Embryonic facial prominence (tissue), 1 donor: ENCODE measurements around the gene ATP2B1.

ENCODE experiments used
- DNase-seq: peaks from one replicate; pipeline ENCODE4 v3.0.0-alpha.2; 2016; ENCODE audit errors: extremely low spot score

Gene ATP2B1

DNA sequence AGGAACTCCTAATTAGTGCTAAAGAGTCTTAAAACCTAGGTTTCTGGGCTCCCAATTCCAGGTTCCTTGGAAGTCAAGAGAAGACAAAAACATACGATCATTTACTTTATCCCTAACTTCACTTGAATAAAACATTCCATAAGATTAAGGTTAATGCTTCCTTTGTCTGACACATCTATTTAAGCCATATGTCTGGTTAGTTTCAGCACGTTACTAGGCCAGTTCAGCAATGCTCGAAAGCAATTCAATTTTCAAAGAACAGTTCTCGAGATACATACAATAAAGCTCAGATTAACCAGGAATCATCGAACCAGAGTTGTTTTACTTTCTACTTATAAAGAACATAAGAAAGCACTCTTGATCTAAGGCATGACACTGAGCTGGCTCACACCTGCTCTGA, 114.8 kb downstream of the ATP2B1 start:
- no peak for DNase-seq

DNA sequence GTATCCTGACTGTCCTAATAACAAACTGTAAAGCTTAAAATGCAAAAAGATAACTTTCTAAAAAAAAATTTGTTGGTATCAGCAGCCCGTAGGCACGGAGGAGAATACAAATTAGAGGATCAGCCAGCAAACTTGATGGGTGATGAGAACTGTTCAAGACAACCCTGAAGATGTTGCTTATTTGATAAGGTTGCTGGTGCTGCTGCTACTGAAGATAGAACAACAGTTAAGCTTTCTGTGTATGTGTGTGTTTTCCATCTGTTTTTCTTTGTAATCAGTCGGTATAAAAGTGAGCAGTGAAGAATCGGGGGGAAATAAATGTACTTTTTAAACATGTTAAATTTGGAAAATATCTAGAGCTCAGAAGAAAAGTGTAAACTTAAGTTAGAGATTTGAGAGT, 115.4 kb downstream of the ATP2B1 start:
- no peak for DNase-seq

DNA sequence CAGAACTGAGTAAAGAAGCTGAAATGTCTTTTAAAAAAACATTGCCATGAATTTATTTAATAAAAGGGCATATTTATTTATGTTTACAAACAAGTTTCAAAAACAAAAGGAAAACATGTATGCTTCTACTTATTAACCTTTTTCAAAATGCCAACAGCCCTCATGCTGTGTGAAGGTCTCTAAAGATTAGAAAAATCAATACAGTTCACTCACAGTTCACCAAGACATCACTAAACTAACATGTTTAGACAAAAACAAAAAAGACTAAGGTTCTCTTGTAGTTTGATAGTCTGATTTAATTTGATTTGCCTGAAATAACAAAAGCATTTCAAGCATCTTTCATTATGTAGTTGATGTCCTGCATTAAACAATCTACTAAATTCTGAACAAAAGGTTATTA, 118.9 kb downstream of the ATP2B1 start:
- DNase-seq: no peak

DNA sequence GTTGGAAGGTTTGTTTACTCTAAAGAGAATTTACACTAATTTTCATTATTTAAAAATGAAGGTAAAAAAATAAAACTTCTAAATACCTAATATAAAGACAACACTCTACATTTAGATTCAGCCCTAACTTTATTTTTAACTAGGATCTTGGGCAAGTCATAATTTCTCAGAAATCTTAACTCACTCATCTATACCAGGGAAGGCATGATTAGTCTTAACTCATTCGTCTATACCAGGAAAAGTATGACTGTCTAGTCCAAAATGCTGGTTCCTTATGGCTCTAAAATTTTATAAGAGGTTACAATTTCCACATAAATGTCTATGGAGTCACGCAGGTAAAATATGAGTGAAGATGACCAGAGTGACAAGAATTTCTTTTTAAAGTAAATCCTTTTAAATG, 130.1 kb downstream of the ATP2B1 start:
- no peak for DNase-seq

DNA sequence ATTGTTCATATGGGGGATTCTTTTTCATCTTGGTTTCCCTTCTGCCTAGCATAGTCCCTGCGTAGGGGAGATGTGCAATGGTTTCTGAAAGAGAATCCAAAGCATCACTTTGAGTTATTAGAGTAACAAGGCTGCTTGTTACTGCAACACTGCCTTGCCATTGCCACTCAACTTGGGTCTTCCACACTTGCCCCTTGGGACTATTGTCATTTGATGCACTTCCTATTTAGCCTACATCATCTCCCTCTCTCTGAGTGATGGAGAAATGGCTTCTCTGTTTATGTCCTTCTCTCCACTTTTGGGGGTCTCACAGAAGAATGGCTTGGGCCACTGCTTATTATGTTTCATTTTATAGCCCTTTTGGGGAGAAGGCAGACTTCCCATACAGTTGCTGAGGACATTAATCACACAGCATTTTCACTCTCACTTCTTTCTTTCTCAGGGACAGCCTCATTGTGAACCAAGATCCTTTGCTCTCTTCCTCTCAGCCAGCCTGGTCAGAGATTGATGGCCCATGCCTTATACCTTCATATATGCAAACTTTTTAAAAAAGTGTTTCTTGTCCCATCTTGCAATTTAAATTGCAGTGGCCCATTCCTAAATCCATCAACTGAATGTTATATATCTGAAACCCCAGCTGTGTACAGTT, 131.9 kb downstream of the ATP2B1 start:
- no peak for DNase-seq

DNA sequence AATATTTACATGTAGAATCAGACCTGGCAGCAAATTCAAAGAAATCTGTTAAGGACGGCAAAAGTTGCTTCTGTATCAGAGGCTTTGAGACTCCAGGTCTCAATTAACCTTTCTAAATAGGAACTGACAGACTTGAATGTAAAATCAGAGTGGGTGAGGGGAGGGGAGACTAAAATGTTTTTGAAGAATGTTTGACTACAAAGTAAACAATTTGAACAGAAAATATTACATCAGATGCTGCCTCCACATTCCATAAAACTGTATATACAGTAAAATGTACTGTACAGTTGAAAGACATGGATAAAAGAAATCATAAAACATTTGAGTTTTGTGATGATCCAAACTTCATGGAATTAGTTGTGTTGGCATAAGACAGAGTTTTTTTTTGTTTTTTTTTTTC, 133.3 kb downstream of the ATP2B1 start:
- no peak for DNase-seq

DNA sequence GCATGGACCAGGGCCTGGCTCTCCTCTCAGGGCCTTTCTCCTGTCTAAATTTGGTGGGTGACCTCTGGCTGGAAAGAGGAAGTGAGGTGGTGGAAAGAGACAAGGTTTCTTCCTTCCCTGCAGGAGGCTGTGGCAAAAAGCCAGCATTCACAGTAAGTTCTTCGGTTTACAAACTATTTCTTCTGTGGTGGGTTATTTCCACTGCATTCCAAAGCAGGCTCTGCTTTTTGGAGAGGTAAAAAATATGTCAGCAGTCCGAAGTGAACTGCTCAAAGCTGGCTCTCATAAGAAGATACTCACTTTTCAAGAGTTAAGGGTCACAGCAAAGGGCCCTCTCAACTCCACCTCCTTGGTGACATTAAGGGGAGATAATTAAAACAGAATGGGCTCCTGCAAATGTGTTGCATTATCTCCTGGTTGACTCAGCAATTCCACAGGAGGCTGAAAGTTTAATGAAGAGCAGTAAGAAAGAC, 133.9 kb downstream of the ATP2B1 start:
- DNase-seq: no peak

DNA sequence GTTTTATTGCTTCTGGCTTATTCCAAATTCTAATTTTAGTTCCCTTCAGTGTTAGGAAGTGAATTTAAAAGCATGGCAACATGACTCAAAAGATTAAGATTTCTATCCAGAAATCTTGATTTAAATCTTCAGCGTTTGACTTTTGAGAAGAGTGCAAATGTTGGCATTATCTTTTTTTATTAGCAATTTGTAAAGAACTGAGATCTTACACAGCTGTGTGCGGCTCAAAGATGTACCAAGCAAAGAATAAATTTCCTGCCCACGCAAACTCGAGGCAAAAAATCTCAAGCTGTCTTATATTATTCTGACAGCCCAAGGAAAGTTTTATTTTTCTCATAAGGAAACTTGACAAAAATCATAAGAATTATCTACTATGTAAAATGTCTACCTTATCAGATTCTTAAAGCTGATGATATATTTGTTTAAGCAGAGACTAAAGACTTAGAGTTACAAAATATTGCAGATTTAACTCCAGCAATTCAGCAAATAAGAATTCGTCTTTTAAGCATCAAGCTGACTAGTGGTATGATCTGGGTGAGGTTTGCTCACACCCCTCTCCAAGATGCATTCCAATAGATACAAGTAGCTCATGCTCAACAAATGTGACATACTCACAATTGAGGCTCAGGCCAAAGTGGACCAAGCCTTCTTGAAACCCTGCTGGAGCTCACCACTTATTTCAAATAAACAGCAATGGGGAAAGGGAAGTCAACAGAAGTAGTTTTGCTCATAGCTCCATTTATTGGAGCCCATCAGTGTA, 135.4 kb downstream of the ATP2B1 start:
- no peak for DNase-seq

DNA sequence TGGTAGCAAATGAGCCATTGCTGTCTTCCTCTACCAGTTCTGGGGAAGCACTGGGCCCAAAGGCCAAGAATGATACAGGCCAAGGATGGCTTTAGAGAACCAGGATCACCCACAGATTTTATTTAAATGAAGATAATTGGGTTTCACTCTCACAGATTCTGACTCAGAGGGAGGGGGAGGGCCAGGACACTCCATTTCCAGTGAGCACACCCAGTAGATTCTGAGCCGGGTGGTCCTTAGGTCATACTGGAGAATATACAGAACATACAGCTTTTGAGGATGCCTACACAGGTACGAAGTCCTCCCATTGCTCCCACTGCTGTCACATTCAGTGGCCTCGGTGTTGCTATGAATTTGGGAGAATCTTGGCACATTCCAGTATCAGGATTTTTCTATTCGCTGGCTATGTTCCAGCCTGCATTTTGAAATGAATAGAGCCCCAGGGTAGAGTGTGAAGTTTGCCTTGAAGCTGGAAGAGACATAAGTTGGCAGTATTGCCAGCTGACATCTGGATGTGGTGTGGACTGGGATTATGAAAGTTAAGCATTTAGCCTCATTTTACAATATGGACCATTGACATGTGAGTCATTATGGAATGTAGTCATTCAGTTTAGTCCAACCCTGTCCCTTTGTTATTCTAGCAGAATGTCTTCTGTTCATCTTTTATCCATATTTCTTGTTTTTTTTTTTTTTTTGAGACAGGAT, 137.0 kb downstream of the ATP2B1 start:
- no peak for DNase-seq

DNA sequence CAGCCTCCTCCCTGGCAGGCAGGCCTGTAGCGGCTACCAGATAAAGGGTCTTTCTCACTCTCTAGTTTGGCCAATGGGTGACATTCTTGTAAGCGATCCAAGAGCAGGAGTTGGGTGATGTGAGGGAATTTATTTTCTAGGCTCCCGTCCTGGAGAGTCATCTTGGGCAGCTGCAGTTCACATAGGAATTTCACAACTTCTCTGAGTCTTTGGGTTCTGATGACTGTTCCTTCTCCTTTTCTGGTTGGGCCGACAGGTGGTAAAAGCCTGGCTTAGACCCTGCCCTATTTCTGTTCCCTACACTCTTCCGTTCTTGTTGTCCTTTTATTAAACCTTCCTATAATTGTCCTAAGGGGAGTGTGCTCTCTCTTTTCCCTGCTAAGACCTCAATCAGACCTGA, 140.2 kb downstream of the ATP2B1 start:
- DNase-seq: no peak

DNA sequence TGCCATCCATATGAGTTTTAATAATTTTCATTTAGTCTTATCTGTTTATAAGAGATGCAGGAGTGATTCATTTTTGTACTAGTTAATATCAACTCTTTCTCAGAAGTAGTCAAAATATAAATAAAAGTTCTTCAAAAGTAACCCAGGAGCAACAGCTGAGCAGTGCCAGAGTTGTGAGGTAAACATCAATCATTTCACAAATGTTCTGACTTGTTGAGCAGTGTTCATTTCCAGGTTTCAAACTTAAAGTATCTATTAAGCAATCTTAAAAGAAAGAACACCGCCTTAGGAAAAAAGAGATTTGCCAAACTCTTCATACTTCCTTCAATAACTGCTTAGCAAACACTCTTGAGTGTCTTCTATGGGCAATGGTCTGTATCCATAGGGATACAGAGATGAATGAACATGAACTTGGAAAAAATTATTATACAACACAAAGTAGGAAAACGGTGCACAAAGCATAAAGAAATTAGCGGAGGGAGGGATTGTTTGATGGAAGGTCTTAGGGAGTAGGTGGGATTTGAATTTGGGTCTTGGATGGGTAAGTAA, 140.9 kb downstream of the ATP2B1 start:
- no peak for DNase-seq

DNA sequence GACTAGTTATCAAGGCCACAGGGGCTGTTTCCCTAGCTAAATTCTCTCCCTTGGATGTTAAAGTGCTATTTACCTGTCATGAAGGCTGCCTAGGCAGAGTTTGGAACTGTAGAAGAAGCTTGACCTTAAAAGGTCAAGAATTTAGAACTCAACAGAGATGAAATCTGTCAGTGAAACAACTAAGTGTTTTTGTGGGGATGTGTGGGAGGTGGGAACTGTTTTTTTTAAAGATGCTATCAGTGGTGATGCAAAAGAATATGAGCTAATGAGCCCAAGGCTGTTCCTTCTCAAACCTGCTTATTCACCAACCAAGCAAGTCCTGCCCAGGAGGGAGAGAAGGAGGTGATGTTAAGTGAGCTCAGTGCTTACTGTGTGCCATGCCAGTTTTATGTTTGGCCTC, 142.0 kb downstream of the ATP2B1 start:
- DNase-seq: no peak

DNA sequence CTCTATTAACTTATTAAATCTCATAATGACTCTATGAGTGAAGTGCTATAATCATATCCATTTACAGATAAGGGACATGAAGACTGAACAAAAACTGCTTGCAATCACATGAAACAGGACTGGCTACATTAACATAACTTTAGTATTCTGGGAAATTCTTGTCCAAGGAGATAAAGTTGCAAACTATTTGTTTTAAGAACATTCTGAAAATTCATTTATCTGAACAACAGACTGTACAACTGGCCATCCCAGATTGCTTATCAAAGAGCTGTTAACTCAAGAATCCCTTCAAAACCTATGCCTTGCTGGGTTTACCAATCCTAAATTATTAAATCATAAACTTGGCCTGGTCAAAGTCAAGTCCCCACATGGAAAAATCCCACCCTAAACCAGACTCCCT, 143.6 kb downstream of the ATP2B1 start:
- no peak for DNase-seq

DNA sequence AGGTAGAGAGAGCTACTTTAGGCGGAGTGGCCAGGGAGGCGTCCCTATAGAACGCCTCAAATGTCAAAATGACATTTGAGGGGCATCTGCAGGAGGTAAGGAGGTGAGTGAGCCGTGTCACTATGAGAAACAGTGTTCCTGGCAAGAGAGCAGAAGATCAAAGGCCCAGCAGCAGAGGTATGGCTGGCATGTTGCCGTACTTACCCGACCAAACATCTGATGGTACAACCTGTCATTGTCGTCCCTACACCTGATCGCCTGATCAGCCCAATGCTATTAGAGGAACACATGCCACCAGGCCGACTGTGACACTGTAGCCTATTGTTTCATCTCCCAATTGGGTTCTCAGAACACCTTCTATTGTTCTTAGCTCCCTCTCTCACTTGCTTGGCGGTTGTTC, 148.9 kb downstream of the ATP2B1 start:
- no peak for DNase-seq

DNA sequence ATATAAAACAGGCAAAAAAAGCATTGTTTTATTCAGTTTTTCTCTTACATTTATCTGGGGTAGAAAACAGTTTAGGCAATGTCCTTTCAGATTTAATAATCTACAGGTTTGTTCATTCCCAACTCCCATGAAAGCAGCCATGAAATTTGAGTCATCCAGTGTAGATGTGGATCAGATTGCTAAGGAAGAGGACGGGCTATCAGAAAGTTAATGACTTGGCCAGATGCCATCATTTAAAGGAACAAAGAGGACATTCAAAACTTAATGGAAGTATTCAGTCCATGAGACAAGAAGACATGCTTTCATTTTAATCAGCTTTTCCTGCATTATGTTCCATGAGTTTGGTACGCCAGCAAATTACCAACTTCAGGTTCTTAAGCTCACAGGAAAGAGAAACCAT, 151.7 kb downstream of the ATP2B1 start:
- no peak for DNase-seq

DNA sequence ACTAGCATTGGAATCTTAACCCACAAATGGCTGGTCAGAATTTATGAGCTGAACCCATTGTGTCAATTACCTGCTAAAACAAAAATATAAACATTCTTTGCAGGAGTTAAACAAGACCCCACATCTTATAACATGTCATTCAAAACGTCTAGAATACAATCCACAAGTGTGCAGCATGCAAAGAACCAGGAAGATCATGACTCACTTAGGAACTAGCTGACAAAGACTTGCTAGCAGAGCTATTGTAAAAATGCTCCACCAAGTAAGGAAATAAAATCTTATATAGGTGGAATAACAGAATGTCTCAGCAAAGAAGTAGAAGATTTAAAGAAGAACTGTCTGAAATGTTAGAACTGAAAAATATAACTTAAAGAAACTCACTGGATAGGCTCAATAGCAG, 156.3 kb downstream of the ATP2B1 start:
- no peak for DNase-seq

DNA sequence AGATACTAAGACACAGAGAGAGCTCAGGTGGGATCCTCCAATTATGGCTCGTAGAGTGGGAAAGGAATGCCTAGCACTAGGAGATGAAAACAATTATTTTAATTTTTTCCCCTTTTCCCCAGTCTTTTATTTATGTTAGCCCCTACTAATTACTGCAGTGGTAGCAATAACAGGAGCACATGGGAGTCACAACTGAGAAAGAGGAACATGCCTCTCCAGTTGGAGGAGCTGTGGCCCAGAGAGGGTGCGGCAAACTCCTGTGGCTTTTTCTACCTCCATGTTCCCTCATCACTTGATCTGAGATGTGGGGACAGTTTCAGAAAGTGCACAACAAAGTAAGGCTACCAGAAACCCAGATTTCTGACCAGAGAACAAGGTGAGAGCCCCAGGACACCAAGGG, 156.9 kb downstream of the ATP2B1 start:
- DNase-seq: no peak

DNA sequence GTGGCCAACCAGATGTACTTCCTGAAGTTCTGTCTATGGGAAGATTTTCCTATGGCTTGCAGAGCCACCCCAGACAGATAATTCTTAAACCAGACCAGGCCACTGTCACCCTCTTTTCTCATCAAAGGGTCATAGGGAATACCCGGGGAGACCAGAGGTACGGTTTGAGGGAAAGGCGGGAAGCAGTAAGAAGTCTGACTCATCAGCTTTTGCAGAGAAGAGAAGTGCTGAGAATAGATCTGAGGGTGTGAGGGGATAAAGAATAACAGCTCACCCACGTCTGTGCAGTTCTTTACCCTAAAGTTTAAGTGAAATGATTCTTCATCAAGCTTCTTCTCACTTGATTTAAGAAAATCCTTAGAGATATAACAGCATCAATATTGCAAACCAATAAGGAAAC, 161.5 kb downstream of the ATP2B1 start:
- no peak for DNase-seq

DNA sequence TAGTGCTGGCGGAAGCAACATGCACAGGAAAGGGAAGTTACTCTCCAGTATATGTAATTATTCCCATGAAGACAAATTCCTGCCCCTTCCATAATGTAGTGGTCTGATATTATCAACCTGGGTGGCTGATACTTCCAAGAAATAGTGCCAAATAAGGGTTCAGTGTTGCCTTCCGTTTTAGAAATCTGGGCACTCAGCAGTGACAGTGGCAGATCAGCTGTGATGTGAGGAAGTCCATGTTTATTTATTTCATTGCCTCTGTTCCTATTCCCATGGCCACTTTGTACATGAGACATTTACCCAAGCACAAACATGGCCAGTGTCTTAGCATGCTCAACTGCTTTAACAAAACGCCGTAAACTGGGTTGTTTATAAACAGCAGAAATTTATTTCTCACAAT, 162.5 kb downstream of the ATP2B1 start:
- no peak for DNase-seq

DNA sequence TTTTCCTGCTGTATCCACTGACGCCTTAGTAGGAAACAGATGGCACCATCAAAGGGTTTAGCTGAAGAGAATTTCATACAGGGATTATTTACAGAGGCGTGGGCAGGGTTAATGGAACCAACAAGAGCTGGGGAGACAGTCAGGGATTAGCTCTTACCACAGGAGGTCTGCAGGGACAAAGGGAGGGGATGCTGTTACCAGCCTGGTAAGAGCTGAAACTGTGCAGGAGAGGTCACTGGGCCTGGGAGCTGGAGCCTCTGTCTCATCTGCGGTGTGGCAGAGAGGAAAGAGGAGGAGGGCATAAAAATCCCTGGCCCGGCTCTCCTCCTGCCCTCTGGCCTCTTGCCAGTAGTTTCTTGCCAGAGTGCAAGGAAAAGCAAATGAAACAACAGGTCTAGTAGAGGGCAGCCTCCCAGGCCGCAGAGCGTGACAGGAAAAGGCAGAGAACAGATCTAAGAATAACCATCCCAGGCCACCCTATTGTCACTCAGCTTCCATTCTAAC, 163.9 kb downstream of the ATP2B1 start:
- no peak for DNase-seq

DNA sequence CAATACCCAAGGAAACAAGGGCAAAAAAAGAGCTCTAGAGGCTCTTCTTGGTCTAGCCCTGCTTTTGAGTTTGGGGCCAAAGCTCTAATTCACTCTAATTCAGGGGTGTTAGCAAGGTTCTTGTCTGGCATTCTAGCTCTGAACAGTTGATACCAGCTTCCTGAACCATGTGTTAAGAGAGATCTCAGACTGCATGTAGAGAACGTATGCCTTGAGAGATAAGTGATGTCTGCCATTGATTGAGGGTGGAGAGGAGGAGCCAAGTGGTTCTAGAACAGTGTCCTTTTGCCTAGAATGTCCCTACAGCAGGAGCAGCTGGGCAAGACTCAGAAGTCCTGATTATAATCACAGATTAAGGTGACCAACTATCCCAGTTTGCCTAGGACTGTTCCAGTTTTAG, 164.6 kb downstream of the ATP2B1 start:
- DNase-seq: no peak

DNA sequence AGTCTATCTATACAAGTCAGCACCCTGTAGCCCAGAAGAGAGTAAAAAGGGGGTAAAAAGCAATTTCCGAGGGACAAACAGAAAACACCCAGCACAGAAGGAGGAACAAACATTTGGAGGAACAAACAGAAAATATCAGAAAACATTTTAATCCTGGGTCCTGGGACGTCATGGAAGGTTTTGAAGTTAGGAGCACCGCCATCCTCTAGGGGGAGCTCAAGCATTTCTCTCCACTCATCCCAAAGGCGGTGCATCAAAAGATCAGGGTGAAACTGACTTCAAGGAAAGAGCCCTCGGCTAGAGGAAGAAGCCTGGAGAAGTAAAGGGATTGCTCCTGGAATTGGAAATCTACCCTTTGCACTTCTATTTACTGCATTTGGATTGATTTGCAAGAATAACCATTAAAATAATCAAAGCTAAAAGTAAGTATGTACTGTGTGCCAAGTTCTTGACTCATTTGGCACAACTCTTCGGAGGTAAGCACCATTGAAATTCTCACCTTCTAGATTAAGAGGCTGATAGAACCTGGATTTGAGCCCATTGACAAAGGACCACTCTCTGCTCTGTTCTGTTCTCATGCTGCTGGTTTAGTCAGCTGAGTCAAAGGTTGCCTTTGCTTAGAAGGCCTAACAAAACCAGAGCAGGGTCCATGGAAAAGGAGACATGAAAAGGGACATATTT, 165.6 kb downstream of the ATP2B1 start:
- peak; percentile 78 for DNase-seq
